HK-2 (cell line): ENCODE results near the gene RPL5.

Experiments used
- DNase-seq: peaks from one replicate; pipeline ENCODE4 v3.0.0-alpha.2; 2018; ENCODE audit not compliant: unreplicated experiment

Gene RPL5

GRCh38 chr1:92820024-92820423 is 11.8 kb upstream of the RPL5 start:
- DNase-seq: no peak

DNA sequence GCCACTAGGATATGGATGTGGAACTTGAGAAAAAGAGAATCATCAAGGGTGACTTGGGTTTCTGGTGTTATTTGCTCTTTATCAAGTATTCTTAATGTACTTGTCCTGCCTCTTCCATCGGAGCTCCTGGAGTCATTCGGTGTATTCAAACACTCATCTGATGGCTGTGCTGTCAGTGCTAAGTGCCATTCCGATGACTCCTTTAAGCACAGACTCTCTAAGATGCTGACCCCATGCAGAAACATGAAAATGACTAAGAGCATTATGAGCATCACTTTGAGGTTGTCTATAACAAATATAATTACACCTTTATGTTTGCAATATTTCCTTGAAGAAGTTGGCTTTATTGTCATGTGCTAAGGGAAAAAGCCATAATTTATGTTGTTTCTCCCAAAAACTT is 11.3 kb upstream of the RPL5 start:
- DNase-seq: no peak

- DNase-seq: no peak
These were observed 9.0 kb upstream of the RPL5 start for GRCh38 chr1:92822879-92823278.

DNA sequence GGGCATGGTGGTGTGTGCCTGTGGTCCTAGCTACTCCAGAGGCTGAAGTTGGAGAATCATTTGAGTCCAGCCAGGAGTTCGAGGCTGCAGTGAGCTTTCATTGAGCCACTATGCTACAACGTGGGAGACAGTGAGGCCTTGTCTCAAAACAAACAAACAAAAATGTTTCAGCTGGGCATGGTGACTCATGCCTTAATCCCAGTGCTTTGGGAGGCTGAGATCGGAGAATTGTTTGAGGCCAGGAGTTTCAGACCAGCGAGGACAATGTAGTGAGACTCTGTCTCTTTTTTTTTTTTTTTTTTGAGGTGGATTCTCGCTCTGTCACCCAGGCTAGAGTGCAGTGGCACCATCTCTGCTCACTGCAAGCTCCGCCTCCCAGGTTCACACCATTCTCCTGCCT is 5.0 kb upstream of the RPL5 start:
- no peak for DNase-seq

DNA sequence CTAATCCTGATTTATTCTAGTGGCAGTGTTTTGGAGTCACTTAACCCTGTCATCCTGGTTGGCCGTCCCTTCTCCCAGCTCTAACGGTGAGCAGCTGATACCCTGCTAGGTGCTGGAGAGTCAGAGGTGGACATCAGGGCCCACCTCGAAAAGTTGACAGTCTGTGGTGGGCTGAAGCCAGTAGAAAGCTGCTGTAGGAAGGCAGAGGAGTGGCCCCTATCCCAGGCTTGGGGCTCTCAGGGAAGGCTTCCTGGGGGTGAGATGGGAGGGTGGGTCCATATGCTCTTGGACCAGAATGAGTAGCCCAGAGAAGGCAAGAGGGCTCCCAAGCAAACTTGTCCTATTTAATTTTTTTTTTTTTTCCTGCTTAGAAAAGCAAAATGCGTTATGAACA is 475 bp upstream of the RPL5 start:
- no peak for DNase-seq

- DNase-seq: no peak
These were observed 786 bp downstream of the RPL5 start for GRCh38 chr1:92832537-92833114.

DNA sequence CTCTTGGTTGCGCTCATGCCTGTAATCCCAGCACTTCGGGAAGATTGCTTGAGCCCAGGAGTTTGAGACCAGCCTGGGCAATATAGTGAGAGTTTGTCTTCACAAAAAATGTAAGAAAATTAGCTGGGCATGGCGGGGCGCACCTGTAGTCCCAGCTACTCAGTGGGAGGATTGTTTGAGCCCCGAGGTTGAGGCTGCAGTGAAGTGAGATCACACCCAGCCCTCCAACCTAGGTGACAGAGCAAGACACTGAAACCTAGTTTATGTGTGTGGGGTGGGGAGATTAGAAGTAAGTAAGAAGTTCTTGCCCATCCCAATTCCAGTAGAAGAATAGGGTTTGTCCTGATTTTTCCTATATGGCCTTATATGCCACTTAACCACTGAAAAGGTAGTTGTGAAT is 2.0 kb downstream of the RPL5 start:
- no peak for DNase-seq

DNA sequence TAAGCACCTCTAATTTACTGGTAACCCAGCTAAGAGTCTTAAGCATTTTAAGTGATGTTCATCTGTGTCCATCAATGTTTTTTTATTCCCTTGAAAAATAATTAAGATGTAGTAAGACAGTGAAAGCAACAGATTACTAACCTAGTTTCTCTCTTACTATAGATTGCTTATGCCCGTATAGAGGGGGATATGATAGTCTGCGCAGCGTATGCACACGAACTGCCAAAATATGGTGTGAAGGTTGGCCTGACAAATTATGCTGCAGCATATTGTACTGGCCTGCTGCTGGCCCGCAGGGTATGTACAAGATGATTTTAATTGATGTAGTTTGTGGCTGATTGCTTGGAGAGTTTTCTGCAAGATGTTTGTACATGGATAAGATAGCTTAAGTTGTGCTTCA is 2.8 kb downstream of the RPL5 start:
- no peak for DNase-seq

- DNase-seq: no peak
These were observed 5.2 kb downstream of the RPL5 start for GRCh38 chr1:92837062-92837461.

DNA sequence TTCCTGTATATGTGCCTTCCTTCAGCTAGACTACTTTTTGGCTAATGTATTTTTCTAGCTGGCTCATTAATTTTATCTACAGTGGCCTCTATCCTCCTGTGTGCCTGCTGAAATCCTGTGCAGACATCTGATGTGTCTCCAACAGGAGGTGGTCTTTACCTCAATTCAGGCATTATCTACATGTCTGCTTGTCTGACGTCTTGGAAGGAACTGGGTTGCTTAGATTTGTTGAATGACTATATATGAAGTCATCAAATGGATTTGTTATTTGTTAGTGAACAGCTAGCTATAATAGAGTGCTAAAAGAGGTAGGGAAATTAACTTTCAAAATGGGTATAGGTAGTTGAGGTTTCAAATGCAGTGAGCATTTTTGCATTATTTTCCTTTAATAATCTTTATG is 6.7 kb downstream of the RPL5 start:
- no peak for DNase-seq

- DNase-seq: no peak
These were observed 7.6 kb downstream of the RPL5 start for GRCh38 chr1:92839442-92839841.

DNA sequence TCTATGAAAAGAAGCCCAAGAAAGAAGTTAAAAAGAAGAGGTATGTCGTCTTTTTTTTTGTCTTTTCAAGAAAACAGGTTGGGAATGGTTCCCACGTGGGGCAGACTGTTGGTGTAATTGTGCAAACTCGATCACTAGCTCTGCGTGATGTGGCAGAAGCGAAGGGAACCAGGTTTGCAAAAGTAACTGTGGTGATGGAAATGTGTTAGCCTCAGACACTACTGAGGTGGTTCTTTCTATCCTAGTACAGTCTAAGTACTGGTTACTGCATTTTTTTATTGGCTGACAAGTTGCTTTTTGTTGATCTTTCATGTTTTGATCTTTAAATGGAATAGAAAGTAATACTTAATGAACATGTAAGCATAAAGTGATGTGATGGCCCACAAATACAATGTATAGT is 8.8 kb downstream of the RPL5 start:
- DNase-seq: no peak

GRCh38 chr1:92842082-92843045 is 10.5 kb downstream of the RPL5 start:
- DNase-seq: no peak

- DNase-seq: no peak
These were observed 11.2 kb downstream of the RPL5 start for GRCh38 chr1:92843046-92843423.

DNA sequence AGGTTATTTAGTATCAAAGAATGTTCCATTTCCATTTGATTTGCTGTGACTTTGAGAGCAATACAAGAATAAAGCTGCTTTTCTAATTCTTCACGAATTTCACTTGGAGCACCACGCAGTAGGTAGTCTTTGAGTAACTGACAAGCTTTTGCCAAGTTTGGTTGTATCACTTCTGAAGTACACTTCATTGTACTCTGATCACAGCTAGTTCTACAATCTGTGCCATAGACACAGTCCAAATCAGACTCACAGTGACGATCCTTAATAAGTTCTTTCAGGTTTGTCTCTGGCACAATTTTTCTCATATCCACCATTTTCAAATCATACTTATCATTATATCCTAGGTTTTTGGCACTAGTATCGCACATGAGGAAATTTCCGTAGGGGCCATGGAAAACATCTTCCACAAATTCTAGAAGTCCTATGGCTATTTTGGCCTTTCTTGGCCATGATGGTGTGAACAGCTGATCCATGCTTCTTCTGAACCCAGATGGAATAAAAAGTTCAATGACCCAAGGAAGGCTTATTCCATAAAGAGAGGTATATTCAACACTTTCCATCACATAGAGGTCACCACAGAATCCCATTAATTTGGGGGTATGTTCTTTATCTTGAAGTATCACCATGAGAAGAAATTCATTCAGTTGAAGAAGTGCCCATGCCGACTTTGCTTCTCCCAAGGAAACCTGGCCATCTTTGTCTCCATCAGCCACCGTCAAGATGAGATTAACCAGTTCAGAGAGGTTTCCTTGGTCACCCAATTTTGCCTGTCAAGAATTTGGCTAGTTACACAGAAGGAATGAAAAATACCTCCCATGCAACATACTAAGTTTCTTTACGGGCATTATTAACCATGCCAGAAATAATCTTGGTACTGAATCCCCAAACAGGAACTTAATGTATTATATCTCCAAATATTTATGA is 11.9 kb downstream of the RPL5 start:
- DNase-seq: no peak

DNA sequence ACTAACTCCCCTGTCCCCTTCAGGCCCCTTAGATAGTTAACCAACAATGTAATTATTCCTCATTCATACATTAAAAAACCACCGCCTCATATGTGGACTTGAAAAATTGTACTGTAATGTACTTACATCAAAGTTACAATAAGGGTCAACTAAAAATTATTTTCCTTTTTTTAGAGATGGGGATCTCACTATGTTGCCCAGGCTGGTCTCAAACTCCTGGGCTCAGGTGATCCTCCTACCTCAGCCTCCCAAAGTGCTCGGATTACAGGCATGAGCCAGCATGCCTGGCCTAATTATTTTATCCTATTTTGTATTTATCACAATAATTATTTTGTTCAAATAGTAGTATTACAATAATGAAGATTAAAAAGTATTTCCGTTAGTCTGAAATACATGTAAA is 12.6 kb downstream of the RPL5 start:
- no peak for DNase-seq

DNA sequence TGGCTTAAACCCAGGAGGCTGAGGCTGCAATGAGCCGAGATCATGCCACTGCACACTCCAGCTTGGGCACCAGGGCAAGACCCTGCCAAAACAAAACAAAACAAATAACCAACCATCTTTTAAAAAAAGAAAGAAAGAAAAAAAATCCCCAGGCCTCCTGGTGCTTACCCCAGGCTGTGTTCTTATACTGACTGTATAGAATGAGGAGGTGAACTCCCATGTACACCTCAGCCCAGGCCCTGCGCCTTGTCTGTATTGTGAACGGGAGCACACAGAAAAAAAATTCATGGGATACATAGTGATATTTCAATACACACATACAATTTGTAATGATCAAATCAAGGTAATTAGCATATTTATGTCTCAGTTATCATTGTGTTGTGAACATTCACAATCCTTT is 14.1 kb downstream of the RPL5 start:
- no peak for DNase-seq

DNA sequence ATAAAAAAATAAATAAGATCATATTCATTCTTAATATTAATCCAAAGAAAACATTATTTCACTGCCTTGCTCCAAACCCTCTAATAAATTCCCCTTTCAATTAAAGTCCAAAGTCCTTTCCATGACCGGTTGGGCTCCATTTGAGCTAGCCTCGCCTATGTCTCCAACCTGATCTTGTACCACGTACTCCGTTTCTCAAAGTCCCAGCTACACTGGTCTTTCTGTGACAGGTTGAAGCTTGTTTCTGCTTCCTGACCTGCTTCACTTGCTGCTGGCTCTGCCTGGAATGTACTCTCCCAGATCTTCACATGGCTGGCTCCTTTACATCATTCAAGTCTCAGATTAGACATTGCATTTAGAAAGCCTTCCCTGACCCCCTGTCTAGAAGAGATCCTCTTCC is 16.4 kb downstream of the RPL5 start:
- no peak for DNase-seq

DNA sequence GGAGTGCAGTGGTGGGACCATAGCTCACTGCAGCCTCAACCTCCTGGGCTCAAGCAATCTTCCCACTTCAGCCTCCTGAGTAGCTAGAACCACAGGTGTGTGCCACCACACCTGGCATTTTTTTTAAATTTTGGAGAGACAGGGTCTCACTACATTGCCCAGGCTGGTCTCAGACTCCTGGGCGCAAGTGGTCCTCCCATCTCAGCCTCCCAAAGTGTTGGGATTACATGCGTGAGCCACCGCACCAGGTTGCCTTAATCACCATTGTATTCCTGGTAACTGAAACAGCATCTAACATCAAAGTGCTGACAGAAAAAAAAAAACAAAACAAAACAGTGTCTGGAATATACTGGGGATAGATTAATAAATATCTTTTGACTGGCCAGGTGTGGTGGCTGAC is 18.2 kb downstream of the RPL5 start:
- DNase-seq: no peak

DNA sequence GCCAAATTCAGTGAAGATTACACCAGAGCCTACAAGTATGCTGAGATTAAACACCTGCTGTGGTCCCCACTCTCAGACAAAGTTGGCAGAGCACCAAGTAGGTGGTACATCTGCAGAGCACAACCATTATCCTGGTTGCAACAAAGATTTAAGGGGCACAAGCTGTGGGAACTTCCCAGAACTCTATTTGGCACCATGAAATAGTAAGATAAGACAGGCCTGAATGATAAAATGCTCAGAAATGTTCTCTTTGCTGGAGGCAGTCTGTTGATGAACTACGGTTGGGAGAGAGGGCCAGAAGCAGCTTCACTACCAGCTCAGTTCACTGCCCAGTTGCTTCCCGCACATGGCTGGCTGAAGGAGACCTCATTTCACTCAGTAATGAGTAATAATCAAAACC is 19.9 kb downstream of the RPL5 start:
- no peak for DNase-seq

- DNase-seq: no peak
These were observed 21.5 kb downstream of the RPL5 start for GRCh38 chr1:92853299-92853698.

- DNase-seq: no peak
These were observed 22.4 kb downstream of the RPL5 start for GRCh38 chr1:92854101-92854785.
